Upper lobe of left lung (tissue), 4 donors: ENCODE measurements around the gene SPACA5.

Source experiments
- EP300 ChIP-seq, 4 donors: sonication (generic); formaldehyde crosslinking; IDR thresholded peaks; one replicate each; pipeline ENCODE4 v1.5.1; 2017; ENCODE audit warnings: antibody characterized with exemption in 4 of 4, control low read depth in 2 of 4
- POLR2A ChIP-seq, 4 donors: fragments of 450-650 bp; IDR thresholded peaks; one replicate each; pipeline ENCODE4 v1.5.1; 2016 to 2017; ENCODE audit warnings: antibody characterized with exemption in 4 of 4, mild to moderate bottlenecking in 2 of 4
- POLR2AphosphoS5 ChIP-seq, 2 donors: sonication (generic); formaldehyde crosslinking; IDR thresholded peaks; one replicate each; pipeline ENCODE4 v1.5.1; 2017; ENCODE audit warnings: antibody characterized with exemption in 2 of 2
- TF ChIP-seq, protein P1 (sequence below), 6 experiments: fragments of 450-650 bp in 4 of 6; fragments of 200-600 bp in 2 of 6; sonication (generic) in 2 of 6; IDR thresholded peaks; one replicate each; pipeline ENCODE4 v1.5.1; 2016 to 2019; ENCODE audit warnings: antibody characterized with exemption in 6 of 6

DNA sequence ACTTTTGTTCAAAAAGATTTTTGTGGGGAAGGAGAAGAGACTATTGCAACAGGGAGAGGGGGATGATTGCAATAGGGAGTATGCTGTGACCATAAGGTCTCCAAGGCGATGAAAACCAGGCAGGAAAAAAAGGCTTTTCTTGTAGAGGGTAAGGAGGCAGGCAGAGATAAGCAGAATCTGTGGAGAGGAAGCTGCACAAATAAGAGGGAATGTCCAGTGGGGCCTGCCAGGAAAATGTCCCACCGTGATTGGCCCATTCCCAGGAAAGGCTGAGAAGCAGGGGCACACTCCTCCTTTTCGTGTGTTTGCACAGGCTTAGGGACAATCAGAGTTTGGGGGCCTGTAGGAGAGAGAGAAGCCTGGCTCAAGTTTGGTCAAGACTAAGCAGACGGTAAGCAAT lies 29.1 kb downstream of the SPACA5 start:
- TF ChIP-seq EP300 (IDR thresholded peaks at IDR 0.05): no peak
- TF ChIP-seq POLR2AphosphoS5 (IDR thresholded peaks at IDR 0.05): no peak
- TF ChIP-seq, protein P1, sequence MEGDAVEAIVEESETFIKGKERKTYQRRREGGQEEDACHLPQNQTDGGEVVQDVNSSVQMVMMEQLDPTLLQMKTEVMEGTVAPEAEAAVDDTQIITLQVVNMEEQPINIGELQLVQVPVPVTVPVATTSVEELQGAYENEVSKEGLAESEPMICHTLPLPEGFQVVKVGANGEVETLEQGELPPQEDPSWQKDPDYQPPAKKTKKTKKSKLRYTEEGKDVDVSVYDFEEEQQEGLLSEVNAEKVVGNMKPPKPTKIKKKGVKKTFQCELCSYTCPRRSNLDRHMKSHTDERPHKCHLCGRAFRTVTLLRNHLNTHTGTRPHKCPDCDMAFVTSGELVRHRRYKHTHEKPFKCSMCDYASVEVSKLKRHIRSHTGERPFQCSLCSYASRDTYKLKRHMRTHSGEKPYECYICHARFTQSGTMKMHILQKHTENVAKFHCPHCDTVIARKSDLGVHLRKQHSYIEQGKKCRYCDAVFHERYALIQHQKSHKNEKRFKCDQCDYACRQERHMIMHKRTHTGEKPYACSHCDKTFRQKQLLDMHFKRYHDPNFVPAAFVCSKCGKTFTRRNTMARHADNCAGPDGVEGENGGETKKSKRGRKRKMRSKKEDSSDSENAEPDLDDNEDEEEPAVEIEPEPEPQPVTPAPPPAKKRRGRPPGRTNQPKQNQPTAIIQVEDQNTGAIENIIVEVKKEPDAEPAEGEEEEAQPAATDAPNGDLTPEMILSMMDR (IDR thresholded peaks at IDR 0.05): no peak
- no peak for TF ChIP-seq POLR2A (IDR thresholded peaks at IDR 0.05)
